SW 1271 (cell line): ENCODE data around the gene CYP2F1.
"Not testable (repeated sequence)": the region's sequence is repeated elsewhere in the genome, so short reads cannot be mapped to it uniquely, and the experiment has no call there.

Source experiments
- DNase-seq, 2 experiments: peaks; one replicate each; lab custom pipeline; 2025; lab: John Stamatoyannopoulos, UW

The CYP2F1 gene

GRCh38 chr19:41127362-41127761 is 13.1 kb downstream of the CYP2F1 start:
- DNase-seq: not testable (repeated sequence)

GRCh38 chr19:41127801-41128300 is 13.6 kb downstream of the CYP2F1 start:
- DNase-seq: peak in 1 of 2 experiments; percentile 23

- no peak for DNase-seq
Observed at GRCh38 chr19:41128692-41129091, 14.5 kb downstream of the CYP2F1 start.

- DNase-seq: no peak
Observed at GRCh38 chr19:41131186-41131585, 17.0 kb downstream of the CYP2F1 start.

GRCh38 chr19:41133260-41133659 is 19.0 kb downstream of the CYP2F1 start:
- DNase-seq: no peak

- DNase-seq: no peak
Observed at GRCh38 chr19:41134616-41135015, 20.4 kb downstream of the CYP2F1 start.

- not testable (repeated sequence) for DNase-seq
Observed at GRCh38 chr19:41135390-41136384, 21.5 kb downstream of the CYP2F1 start.

GRCh38 chr19:41136636-41137455 is 22.6 kb downstream of the CYP2F1 start:
- no peak for DNase-seq

- peak; percentile 26 to 67 for DNase-seq
Observed at GRCh38 chr19:41144403-41144802, 30.2 kb downstream of the CYP2F1 start.

GRCh38 chr19:41149831-41150230 is 35.6 kb downstream of the CYP2F1 start:
- DNase-seq: no peak

- not testable (repeated sequence) for DNase-seq
Observed at GRCh38 chr19:41150986-41151385, 36.8 kb downstream of the CYP2F1 start.

GRCh38 chr19:41154060-41154459 is 39.8 kb downstream of the CYP2F1 start:
- no peak for DNase-seq

- no peak for DNase-seq
Observed at GRCh38 chr19:41156207-41156606, 42.0 kb downstream of the CYP2F1 start.

- DNase-seq: no peak
Observed at GRCh38 chr19:41159881-41160280, 45.6 kb downstream of the CYP2F1 start.

GRCh38 chr19:41161903-41162302 is 47.7 kb downstream of the CYP2F1 start:
- no peak for DNase-seq

- DNase-seq: no peak
Observed at GRCh38 chr19:41166944-41167804, 52.9 kb downstream of the CYP2F1 start.

GRCh38 chr19:41172297-41173164 is 58.3 kb downstream of the CYP2F1 start:
- no peak for DNase-seq

- no peak for DNase-seq
Observed at GRCh38 chr19:41174297-41174928, 60.2 kb downstream of the CYP2F1 start.

- DNase-seq: no peak
Observed at GRCh38 chr19:41175801-41176777, 61.9 kb downstream of the CYP2F1 start.
